HG03045 (cell line): ENCODE results near the gene LPIN3.

Source experiments
- ATAC-seq: cut with Tn5 transposase; IDR thresholded peaks from one replicate; pipeline ENCODE4 v1.9.1; 2021; ENCODE audit warnings: mild to moderate bottlenecking, moderate library complexity; ENCODE audit not compliant: unreplicated experiment

Gene LPIN3

DNA sequence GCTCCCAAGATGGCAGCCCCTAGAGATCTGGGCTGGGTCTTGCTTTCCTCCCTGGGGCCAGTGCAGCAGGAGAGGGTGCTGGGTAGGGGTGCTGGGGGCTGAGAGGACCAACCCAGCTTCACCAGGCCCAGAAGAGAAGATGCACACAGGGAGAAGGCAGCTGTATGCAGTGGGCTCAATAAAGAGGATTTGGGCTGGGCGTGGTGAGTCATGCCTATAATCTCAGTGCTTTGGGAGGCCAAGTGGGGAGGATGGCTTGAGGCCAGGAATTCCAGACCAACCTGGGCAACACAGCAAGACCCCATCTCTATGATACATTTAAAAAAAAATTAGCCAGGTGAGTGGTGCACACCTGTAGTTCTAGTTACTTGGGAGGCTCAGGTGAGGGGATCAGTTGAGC, 51.7 kb downstream of the LPIN3 start:
- no peak for ATAC-seq

DNA sequence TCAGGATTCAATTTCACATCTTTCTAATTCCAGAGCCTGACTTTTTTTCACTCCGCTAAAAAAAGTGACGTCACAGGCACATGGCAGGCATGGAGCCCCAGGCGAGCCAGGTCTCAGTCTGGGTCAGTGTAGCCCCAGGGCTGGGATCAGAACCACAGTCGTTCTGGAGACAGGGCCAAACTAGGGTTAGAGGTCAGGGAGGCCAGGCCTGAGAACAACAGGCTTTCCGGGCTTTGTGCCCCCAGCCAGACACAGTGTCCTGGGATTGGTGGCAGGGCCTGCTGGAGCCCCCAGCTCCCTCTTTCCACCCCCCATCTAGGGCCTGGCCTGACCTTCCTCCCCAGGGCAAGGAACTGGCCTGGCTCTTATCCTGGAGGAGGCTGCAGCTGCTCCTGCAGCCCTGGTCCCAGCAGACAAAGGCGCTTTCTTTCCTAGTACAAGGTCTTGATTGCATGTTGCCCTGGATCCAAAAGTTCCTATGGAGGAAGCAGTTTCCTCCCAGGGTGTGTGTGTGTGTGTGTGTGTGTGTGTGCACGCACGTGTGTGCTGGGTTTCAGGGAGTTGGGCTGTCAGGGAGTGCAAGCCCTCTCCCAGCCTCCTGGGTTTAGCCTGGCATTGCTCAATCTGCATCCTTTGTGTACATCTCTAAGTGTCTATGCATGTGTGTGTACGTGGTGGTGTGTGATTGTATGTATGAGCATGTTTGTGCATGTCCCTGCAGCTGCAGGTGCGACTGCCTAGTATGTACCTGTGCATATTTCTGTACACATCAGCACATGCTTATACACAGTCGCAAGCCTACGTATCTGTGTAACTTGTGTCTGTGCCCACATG, 52.5 kb downstream of the LPIN3 start:
- ATAC-seq: no peak

DNA sequence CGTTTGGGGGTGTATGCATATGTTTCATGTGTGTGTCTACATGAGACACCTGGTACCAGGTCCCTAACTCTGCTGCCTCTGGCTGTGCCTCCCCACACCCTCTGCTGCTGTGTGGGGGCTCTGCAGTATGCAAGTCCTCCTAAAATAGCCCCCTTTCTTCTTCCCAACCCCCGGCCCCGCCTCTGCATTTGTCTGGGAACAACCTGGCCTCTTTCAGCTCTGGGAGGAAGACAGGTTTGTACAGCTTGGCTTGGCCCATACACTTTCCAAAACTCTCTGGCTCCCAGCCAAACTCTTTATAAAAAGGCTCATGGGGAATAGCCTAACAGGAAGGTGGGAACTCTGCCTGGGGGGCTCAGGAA, 53.1 kb downstream of the LPIN3 start:
- ATAC-seq: no peak

DNA sequence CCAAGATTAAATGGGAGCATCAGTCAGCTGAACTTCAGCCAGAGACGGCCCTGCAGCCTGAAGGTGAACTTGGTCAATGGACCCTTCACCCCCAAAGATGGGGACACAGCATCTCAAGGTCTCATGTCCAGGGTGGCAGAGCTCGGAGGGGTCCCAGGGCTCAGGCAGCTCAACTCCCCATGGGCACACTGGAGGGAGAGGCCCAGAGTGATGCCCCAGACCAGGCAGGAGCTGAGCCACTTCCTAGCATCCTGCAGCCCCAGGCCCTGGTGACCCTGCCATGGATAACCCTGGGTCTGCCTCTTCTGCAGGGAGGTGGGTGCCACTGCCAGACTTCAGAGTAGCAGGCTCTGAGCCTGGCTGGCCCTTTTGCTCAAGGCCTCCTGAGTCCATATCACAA, 53.5 kb downstream of the LPIN3 start:
- no peak for ATAC-seq

DNA sequence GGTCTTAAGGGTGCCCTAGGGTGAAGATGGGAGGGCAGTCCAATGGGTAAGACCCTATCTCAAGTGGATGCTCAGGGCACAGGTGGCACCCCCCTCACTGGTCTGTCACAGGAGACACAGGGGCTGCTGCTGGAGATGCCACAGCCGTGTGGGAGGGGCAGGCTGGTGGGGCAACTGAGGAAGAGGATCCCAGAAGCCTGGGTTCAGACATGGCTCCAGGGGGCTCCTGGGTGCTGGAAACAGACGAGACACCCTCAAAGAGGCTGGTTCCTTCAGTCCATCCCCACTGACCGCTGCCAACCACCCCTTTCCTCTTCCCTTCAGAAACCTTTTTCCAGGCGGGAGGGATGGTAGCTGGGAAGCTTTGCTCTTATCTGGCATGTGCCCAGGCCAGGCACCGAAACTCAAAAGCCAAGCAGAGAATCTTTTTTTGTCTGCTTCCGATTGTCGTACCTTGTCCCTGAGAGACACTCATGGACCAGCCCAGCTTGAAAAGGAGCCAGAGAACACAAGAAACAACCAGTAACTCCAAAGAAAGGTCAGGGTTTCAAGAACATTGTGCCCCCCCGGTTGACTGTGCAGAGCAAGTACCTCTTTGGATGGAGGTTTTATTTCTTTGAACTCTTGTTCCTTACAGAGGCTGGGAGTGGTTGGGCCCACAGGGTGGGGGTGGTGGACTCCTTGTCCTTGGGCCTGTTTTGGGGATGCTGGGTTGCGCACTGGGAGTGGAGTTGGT, 54.5 kb downstream of the LPIN3 start:
- no peak for ATAC-seq

DNA sequence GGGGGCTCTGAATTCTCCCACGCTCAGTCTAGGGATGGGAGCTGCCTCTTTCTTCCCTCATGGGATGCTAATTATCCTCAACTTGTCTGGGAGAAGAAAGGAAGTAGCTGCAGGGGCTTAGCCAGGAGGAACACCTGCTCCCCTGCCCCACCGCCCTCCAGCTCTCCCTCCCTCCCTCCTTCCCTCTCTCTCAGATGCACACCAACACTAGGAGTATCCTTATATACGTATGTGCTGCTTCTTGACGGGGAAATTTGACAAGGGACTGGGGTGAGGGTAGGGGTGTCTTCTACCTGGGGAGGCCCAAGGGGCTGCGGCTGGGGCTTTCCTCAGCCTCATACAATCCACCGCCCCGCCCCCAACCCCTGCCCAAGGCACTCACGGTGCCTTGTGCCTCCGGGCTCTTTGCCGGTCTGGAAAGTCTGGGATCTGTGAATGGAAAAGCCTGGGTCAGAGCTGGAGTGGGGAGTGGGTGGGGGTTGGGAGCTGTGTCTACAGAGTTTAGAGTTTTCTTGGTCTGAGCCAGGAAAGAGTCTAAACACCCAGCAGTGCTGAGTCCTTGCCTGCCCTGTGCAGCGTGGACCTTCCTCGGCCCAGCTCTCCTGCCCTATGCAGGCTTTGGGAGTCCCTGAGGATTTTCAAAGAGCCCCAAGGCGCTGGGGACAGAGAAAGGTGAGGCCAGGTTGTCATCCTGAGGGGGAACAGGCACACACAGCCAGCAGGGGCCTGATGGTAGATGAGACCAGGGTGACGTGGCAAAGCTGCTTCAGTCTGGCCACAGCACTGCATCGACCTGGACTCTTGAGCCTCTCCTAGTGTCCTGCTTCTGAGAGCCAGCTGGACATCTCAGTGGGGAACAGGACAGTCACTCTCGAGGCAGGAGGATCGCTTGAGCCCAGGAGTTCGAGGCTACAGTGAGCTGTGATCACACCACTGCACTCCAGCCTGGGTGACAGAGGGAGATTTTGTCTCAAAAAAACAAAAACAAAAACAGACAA, 55.3 kb downstream of the LPIN3 start:
- ATAC-seq: no peak

DNA sequence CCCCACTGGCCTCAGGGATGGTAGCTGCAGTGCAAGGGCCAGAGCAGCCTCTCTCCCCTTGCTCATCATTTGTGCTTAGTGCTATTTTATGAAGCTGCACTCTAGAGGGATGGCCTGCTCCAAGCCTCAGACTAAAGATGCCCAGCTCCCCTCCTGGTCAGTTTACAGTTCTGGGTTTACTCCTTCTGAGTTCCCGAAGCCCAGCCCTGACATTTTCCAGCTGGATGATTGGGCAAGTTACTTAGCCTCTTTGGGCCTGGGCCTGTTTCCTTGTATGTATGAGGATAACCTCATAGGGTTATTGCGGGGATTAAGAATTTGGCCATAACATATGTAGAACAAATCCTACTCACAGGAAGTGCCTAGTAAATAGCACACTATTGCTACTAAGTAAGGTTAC, 57.8 kb downstream of the LPIN3 start:
- ATAC-seq: no peak

DNA sequence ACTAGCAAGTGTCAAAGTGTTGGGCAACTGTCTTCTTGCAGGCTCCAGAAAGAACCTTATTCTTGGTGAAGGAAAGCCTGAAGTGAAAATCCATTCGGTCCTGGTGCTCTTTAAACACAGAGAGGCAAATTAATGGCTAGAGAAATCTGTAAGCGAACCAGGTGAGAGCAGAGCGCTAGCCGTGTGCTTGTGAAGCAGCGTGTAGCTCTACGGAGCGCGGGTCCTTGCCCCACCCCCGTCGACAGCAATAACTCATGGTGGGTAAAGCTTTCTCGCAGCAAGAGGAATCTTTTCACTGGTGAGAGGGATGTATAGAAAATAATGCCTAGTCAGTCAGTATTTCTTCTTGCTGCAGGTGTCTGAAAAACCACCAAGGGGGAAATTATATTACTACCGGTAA, 63.0 kb downstream of the LPIN3 start:
- ATAC-seq: no peak

DNA sequence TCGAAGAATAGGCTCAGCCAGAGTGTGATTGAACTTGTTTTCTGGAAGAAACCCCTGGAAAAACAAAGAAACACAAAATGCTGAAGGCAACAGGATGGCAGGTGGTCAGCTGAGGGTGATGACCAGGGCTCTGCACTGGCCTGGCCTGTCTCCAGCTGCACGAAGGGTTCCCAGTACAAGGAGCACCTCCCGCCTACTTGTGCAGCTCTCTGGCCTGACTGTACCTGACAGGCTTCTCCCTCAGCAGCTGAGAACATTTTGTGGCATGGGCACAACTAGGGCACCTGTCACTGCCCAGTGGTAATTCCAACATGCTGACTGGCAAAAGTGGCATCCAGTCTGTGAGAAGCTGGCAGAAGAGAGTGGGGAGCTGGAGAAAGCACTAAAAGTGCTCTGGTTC, 64.8 kb downstream of the LPIN3 start:
- no peak for ATAC-seq

DNA sequence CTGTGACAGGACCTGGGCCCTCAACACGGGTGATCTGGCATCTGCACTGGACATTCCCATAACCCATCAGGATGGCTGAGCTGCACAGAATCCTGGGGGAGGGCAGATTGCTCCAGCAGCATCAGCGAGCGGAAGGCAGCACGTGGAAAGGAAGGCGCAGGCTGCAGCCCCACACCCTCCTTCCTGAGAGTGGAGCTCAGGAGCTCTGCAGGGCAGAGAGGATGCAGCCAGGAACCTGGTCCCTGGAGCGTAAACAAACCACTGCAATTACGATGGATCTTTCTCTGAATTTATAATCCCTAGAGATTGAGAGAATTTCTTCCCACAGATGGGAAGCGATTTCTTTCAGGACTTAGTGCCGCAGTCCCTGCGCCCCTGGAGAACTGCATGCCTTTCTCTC, 65.7 kb downstream of the LPIN3 start:
- ATAC-seq: no peak

DNA sequence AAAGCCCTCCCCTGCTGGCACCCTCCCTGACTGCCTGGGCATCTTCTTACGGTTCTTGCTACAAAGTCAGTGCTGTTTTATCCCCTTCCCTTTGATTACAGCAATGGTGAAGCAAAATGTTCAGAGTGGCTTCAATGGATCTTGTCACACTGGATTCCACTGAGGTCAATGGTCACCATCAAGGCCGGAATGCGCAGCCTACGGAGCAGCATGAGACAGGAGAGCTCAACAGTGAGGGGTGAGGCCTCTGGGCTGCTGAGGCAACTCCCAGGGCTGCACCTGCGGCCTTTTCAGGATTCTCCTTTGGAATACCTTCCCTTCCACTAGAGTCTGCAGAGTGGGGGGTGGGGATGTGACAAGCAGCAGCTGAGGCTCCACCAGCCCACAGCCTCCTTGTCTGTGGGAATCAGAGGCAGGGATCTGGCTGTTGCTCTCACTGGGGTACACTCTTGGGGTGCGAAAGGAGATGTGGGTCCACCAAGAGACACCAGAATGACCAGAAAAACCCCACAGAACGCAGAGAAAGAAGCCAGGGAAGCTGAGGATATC, 66.3 kb downstream of the LPIN3 start:
- no peak for ATAC-seq

DNA sequence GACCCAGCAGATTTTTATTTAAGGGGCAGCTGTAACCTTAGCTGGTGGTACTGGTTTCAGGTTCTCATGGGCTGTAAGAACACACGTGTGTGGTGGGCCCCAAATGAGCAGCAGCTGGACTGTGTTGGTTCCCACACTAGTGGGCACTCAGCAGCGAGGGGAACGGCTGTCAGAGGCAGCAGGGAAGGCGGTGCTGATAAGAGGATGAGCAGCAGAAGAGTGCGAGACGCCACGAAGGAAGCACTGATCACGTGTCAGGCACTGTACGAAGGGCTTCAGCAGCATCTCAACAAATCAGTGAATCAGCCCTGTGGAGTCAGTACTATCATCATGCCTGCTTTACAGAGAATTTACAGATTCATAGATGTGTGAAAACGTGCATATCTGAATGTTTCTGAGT, 67.0 kb downstream of the LPIN3 start:
- ATAC-seq: no peak

DNA sequence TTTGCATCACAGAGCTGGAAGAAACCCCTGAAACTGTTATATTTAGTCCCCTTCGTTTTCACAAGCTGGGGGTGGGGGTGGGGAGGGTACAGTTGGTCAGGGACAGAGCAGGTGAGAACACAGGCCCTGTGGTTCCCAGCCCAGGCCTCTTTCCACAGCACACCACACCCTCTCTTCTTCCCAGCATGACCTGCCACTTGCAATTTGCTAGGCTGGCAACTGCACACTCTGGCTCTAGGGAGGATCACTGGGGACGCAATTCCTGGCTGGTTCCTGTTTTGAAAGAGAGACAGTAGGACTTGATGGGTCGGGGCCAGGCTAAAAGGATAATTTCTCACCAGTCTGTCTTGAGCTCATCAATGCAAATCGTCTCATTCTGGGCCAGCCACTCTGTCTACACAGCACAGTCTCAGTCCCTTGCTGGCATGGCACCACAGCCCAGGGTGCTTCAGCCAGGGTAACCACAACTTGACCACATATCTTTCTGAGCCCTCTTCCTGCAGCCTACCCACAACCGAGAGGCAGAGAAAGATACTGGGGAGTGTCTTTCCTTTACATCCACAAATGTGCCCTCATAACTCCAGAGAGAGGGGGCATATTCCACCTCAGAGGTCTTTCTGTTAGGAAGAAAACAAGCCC, 67.7 kb downstream of the LPIN3 start:
- peak; percentile 74 for ATAC-seq

DNA sequence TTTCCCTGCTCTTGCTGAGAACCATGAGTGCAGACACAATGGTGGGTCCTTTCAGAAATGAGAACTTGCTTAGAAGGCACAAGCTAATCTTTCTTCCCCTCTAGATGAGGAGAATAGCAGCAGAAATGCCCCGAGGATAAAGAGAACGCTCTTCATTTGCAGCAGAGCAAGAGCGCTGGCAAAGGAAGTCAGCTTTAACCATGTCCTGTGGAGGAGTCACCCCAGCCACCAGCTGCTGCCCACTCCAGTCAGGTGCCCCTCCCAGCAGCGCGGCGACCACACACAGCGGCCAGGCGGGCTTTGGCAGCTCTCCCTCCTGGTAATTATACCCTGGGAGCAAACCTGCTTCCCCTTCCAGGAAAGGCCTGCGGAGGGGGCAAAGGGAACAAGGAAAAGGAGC, 68.4 kb downstream of the LPIN3 start:
- ATAC-seq: no peak
